ENCODE data around the gene CADM3.

GRCh38 chr1:159212596-159212995 lies 41.2 kb downstream of the CADM3 start:
- TF ChIP-seq CTCF (IDR thresholded peaks at IDR 0.05): no peak
- TF ChIP-seq MAFK (IDR thresholded peaks at IDR 0.05; ENCODE audit: partially characterized antibody): no peak
- TF ChIP-seq POLR2A (IDR thresholded peaks at IDR 0.05; ENCODE audit: low read length): no peak
- no peak for TF ChIP-seq POLR2AphosphoS2 (conservative IDR thresholded peaks at IDR 0.05; ENCODE audit: low read length)
- no peak for TF ChIP-seq TP53 (CRISPR knock-in tag; IDR thresholded peaks at IDR 0.05)
- no peak for TF ChIP-seq E2F6 (IDR thresholded peaks at IDR 0.05; ENCODE audit: borderline replicate concordance, low read depth)
- no peak for TF ChIP-seq ZC3H11A (IDR thresholded peaks at IDR 0.05)
- TF ChIP-seq HDAC2 (IDR thresholded peaks at IDR 0.05): no peak
- TF ChIP-seq JUN (IDR thresholded peaks at IDR 0.05): no peak
- no peak for TF ChIP-seq EP300 (IDR thresholded peaks at IDR 0.05)
- TF ChIP-seq MYC (IDR thresholded peaks at IDR 0.05; ENCODE audit: borderline replicate concordance, low read length): no peak
- TF ChIP-seq CEBPB (IDR thresholded peaks at IDR 0.05): no peak
- no peak for TF ChIP-seq NR3C1 (IDR thresholded peaks at IDR 0.05)
- no peak for TF ChIP-seq HOXA7 (CRISPR knock-in tag; IDR thresholded peaks at IDR 0.05)

All from A549 (cell line).